ENCODE measurements around the gene CHAT.

CHAT gene

DNA sequence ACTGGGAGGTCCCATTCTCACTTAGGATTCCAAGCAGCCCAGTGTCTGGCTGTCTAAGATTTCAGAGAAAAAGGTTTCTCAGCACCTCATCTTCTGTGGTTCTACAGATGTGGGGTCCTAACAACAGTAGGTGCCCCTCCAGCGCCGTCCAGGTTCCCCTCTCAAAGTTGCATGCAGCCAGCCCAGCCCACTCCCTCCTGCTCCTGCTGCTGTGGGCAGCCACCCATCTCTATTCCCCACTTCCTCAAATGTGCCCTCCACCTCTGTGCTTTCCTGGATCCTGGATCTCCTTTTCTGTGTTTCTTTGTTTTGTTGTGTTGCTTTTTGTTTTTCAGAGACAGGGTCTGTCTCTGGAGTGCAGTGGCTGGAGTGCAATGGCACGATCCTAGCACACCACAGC is 17.0 kb upstream of the CHAT start:
- no peak for DNase-seq (ENCODE audit: low read depth in 3 of 3, low spot score in 1 of 3)

- no peak for DNase-seq (ENCODE audit: low read depth in 3 of 3, low spot score in 1 of 3)
Observed at GRCh38 chr10:49597426-49598163, 16.2 kb upstream of the CHAT start.

DNA sequence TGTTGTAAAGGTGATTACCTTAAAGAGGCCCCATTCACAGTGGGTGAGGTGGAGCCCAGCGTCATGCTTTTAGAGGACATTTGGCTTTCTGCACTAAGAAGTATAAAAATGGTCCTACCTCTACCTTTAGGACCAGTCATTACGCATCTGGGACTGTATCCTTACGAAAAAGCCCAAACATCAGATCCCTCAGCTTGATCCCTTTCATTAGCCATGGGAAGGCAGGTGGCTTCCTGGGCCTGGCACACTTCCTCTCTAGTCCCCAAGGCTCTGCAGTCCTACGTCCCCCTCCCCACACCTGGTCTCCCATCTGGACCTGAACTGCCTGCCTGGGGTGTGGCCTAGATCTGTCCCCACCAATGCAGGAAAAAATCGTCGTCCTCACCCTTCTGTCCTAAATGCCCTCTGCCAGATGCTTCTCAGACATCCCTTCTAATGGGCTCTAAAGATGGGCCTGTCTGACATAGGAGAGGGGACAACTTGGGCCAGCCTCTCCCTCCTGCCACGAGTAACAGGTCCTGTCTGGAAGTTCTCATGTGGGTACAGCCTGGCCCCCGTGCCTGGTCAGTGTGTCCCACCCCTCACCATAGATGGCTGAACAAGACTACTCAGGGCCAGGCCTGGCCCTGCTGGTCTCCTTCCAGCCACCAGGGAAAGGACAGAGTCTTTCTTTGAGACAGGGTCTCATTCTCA is 15.5 kb upstream of the CHAT start:
- DNase-seq (ENCODE audit: low read depth in 3 of 3, low spot score in 1 of 3): no peak

GRCh38 chr10:49598986-49599385 is 14.9 kb upstream of the CHAT start:
- no peak for DNase-seq (ENCODE audit: low read depth in 3 of 3, low spot score in 1 of 3)

DNA sequence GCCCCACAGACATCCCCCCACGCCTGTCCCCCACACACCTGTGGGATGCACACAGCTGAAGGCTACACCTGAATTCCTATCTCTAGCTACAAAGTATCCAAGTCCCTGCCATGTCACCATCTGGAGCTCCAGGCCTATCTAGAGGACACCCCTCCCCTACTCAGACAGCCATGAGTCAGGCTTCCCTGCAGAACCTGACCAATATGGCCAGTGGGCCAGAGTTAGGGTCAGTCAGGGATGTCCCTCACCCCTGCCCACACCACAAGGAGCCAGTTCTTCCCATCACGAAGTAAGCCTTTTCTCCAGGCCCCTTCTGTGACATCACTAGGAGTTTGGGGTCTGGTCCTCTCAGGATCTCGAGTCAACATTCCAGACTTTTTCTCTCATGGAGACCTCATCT is 14.3 kb upstream of the CHAT start:
- DNase-seq (ENCODE audit: low read depth in 3 of 3, low spot score in 1 of 3): no peak

GRCh38 chr10:49600046-49600445 is 13.8 kb upstream of the CHAT start:
- DNase-seq (ENCODE audit: low read depth in 3 of 3, low spot score in 1 of 3): no peak

GRCh38 chr10:49600781-49601400 is 12.9 kb upstream of the CHAT start:
- DNase-seq (ENCODE audit: low read depth in 3 of 3, low spot score in 1 of 3): no peak

DNA sequence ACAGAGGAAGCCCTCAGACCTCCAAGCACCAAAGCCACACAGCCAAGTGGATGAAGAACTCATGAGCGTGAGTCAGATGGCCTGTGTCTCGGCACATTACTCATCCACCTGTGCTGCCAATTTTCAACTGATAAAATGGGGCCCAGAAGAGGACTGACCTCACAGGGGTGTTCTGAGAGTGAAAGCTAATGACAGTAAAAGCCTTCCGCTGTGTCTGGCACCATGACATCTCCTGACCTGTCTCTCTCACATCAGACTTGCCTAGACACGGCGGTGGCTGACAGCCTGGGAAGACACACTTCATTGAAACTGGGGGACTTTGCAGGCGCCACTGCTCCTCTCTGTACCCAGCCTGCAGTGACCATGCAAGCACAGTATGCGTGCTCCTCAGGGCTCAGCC is 12.0 kb upstream of the CHAT start:
- no peak for DNase-seq (ENCODE audit: low read depth in 3 of 3, low spot score in 1 of 3)

GRCh38 chr10:49602380-49603023 is 11.3 kb upstream of the CHAT start:
- no peak for DNase-seq (ENCODE audit: low read depth in 3 of 3, low spot score in 1 of 3)

DNA sequence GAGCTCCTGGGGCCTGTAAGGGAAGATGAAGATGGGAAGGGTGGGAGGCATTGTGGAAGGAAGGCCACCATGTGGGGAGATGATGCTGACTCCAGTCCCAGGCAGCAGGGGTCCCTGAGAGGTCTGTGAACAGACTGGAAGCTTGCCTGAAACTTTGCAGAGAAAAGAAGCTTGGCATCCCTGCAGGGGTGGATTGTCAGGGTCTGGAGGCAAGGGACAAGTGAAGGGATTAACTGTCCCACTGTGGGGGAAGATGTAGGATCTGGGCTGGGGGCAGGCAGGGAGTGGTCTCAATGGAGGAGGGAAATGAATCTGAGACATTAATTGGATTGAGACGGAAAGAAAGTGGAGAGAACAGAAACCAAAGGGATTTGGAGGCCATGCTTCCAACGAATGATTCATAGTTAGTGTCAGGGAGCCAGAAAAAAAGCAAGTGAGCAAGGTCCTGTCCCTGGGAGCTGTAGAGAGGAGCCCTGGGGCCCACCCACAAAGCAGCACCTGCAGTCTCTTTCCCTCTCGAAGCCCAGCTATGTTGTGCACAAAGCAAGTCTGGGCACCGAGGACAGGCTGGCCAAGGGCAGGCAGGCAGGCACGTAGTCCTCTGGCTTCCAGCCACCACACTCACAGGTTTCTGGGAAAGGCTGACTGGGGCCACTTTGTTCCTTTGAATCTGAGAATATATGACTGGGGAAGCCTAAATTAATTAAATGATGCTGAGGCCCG is 8.5 kb upstream of the CHAT start:
- DNase-seq (ENCODE audit: low read depth in 3 of 3, low spot score in 1 of 3): no peak

- DNase-seq (ENCODE audit: low read depth in 3 of 3, low spot score in 1 of 3): no peak
Observed at GRCh38 chr10:49605939-49606509, 7.8 kb upstream of the CHAT start.

DNA sequence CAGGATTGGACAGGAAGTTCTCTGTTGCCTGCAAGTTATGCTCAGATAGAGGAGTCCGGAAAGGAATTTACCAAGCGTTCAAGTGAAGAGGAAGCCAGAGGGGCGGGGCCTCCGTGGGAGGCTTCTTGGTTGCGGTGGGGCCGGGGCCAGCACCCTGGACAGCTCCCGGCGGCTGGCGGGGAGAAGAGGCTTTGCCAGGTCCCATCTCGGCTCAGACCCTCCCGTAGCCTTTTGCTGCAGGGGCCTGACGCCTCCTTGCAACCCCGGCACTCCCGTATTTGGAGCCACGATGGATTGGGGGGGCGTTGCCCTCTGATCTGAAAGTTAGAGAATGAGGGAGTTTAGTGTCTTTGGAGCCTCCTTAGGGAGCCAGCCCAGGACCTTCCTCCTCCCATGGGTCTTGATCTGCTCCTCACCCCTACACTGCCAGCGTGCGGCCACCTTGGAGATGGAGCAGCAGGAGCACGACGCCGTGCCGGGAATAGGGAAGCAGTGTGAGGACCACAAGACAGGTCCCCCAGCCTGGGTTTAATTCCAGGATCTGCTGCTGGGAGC is 6.8 kb upstream of the CHAT start:
- DNase-seq (ENCODE audit: low read depth in 3 of 3, low spot score in 1 of 3): peak; percentile 5 to 35 (median 13)

GRCh38 chr10:49608166-49609005 is 5.5 kb upstream of the CHAT start:
- DNase-seq (ENCODE audit: low read depth in 3 of 3, low spot score in 1 of 3): no peak

GRCh38 chr10:49609006-49609282 is 4.9 kb upstream of the CHAT start:
- DNase-seq (ENCODE audit: low read depth in 3 of 3, low spot score in 1 of 3): no peak

DNA sequence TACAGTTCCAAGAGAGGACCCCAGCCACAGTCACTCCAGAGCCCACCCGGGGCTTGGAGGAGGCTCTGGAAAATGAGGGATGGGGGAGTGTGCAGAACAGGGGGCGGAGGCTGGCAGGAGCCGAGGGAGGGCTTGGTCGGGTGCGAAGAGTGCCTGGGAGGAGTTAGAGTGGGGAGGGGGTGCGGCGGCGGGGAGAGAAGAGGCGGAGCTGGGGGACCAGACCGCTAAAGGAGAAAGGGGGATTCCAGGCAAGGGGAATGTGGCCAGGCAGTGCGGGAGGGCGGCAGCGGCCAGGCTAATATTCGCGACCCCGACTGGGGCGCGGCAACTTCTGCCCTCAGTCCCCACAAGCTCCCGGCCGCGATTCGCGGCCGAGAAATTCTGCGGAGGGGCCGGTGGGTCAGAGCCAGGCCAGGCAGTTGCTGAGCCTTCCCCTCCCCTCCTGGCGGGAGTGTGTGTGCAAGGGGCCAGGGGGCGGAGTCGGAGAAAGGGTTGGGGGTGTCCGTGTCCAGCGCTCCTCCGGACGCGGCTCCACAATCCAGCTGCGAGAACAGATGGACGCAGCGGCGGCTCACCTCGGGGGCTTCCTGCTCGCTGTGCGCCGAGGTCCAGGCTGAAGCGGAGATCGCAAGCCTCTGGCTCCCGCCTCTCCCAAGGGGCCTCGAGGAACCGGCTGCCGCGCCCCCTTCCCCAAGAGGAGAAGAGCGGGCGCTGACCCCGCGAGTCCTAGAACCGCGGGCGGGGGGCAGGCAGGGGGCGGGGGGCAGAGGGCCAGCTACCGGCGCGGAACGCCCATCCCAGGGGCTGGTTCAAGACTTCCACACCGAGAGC is 4.3 kb upstream of the CHAT start:
- DNase-seq (ENCODE audit: low read depth in 3 of 3, low spot score in 1 of 3): no peak

DNA sequence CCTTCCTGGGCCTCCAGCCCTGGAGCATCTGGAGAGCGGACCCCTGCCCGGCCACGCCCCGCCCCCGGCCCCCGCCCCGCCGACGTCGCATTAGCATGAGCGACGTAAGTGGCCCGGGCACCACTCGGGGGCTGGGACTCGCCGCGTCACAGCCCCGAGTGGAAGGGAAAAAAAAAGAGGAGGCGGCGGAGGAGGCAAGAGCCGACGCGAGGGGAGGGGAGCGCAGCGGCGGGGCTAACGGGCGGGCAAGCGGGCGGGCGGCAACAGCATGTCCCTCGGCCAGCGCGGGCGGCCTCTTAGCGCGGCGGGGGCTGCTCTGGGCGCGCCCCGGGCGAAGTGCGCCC is 3.8 kb upstream of the CHAT start, which contains the start of gene SLC18A3:
Gene SLC18A3, plus strand, starts transcription at position 197 of the 344 bp plus-strand sequence. CDS start 431 bp downstream, outside the sequence.
- DNase-seq (ENCODE audit: low read depth in 3 of 3, low spot score in 1 of 3): no peak

DNA sequence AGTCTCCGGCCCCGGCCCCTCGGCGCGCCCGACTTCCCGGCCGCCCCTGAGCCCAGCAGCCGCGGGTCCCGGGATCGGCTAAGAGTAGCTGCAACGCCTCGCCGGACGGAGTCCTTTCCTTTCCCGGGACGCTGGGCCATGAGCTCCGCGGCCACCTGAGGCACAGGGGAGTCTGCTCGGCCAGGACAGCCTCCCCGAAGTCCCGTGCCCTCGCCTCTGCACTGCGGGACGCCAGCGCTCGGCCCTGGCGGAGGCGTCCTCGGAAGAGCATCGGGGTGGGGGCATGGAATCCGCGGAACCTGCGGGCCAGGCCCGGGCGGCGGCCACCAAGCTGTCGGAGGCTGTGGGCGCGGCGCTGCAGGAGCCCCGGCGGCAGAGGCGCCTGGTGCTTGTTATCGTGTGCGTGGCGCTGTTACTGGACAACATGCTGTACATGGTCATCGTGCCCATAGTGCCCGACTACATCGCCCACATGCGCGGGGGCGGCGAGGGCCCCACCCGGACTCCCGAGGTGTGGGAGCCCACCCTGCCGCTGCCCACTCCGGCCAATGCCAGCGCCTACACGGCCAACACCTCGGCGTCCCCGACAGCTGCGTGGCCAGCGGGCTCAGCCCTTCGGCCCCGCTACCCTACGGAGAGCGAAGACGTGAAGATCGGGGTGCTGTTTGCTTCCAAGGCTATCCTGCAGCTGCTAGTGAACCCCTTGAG is 3.2 kb upstream of the CHAT start:
- DNase-seq (ENCODE audit: low read depth in 3 of 3, low spot score in 1 of 3): no peak

DNA sequence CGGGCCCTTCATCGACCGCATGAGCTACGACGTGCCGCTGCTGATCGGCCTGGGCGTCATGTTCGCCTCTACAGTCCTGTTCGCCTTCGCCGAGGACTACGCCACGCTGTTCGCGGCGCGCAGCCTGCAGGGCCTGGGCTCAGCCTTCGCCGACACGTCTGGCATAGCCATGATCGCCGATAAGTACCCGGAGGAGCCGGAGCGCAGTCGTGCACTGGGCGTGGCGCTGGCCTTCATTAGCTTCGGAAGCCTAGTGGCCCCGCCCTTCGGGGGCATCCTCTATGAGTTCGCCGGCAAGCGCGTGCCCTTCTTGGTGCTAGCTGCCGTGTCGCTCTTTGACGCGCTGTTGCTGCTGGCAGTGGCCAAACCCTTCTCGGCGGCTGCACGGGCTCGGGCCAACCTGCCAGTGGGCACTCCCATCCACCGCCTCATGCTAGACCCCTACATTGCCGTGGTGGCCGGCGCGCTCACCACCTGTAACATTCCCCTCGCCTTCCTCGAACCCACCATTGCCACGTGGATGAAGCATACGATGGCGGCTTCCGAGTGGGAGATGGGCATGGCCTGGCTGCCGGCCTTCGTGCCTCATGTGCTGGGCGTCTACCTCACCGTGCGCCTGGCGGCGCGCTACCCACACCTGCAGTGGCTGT is 2.5 kb upstream of the CHAT start:
- DNase-seq (ENCODE audit: low read depth in 3 of 3, low spot score in 1 of 3): no peak

All from stimulated activated CD4-positive, alpha-beta T cell treated with anti-CD3 and anti-CD28 coated beads, TNF-alpha, amount 100 ng/mL, for 1 hour (primary cell).